ENCODE results near the gene HLA-DQA1.

The HLA-DQA1 gene

GRCh38 chr6:32680055-32680454 lies 42.8 kb downstream of the HLA-DQA1 start:
- no peak overlapping the region for H3K4me3 ChIP-seq (replicated peaks in 1 of 2; ENCODE audit: low read depth in 2 of 2, low read length in 2 of 2)
- TF ChIP-seq CTCF (IDR thresholded peaks at IDR 0.05; ENCODE audit: low read depth, low read length), result no peak
- no peak for DNase-seq (ENCODE audit: low read depth in 2 of 2)

- no peak overlapping the region for H3K4me3 ChIP-seq (replicated peaks in 1 of 2; ENCODE audit: low read depth in 2 of 2, low read length in 2 of 2)
- no peak for TF ChIP-seq CTCF (IDR thresholded peaks at IDR 0.05; ENCODE audit: low read depth, low read length)
- DNase-seq (ENCODE audit: low read depth in 2 of 2), result no peak
These were observed 47.0 kb downstream of the HLA-DQA1 start for GRCh38 chr6:32684246-32684645.

GRCh38 chr6:32685603-32686002 lies 48.4 kb downstream of the HLA-DQA1 start:
- no peak for TF ChIP-seq CTCF (IDR thresholded peaks at IDR 0.05; ENCODE audit: low read depth, low read length)
- DNase-seq (ENCODE audit: low read depth in 2 of 2), result no peak
- H3K4me3 ChIP-seq (replicated peaks in 1 of 2; ENCODE audit: low read depth in 2 of 2, low read length in 2 of 2), result no peak overlapping the region

- H3K4me3 ChIP-seq (replicated peaks in 1 of 2; ENCODE audit: low read depth in 2 of 2, low read length in 2 of 2), result no peak overlapping the region
- DNase-seq (ENCODE audit: low read depth in 2 of 2), result peak in 1 of 2 donors; percentile 10
- TF ChIP-seq CTCF (IDR thresholded peaks at IDR 0.05; ENCODE audit: low read depth, low read length), result no peak
These were observed 52.6 kb downstream of the HLA-DQA1 start for GRCh38 chr6:32689531-32690501.

GRCh38 chr6:32692019-32692418 lies 54.8 kb downstream of the HLA-DQA1 start:
- DNase-seq (ENCODE audit: low read depth in 2 of 2), result peak in 1 of 2 donors; percentile 11
- TF ChIP-seq CTCF (IDR thresholded peaks at IDR 0.05; ENCODE audit: low read depth, low read length), result peak; percentile 16
- no peak overlapping the region for H3K4me3 ChIP-seq (replicated peaks in 1 of 2; ENCODE audit: low read depth in 2 of 2, low read length in 2 of 2)
